ENCODE measurements around the gene PRDM16. TPM values are rescaled to one million over a fixed set of nuclear protein-coding genes. Genes with fewer than 3 reads are reported as not detected.

Gene PRDM16
- total and polyA plus RNA-seq, 4 donors: 5.0 to 80.7 (median 41.5) TPM

DNA sequence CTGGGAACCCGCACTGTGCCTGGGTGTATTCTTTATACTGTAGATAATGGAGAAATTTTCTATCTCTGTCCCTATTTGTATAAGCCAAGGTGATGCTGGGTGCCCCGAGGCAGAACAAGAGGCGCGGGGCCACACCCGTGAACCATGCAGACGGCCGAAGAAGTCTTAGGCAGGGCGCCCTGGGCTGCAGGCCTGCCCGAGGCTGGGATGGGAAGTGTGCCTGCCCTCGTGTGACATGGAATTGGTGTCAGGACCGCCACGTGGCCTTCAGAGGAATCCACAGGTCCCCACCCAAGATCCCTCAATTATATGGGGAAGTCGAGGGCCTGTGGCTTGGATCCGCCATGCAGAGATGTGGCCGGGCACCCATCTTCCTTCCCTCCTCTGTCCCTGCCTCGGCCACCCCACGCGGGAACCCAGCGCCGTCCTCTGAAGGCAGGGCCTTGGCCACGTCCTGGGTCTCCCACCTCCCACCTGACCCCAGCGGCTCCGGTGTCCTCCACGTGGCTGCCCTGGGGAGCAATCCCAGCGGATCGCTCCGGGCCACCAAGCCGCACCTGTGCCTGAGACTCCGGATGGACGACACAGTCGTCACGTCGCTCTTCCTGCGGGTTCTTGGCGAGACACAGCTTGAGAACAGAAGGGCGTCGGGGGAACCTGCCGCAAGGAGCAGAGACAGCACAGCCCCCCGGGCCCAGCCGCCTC is 365.6 kb downstream of the PRDM16 start:
- DNase-seq: peak in 1 of 2 donors; percentile 50
- Histone ChIP-seq H3K9me3 (ENCODE audit: control insufficient read depth, low read length) (no peaks in the 10 kb centered on the region), H3K4me1 (ENCODE audit: control insufficient read depth in 1 of 2, insufficient read depth in 2 of 2, low read length in 2 of 2) (no peaks in the 10 kb centered on the region), H3K27ac (ENCODE audit: low read depth in 1 of 2, low read length in 2 of 2) (no peak overlapping the region), H3K4me3 (ENCODE audit: low read length in 2 of 2) (no peak overlapping the region), H3K36me3 (ENCODE audit: control insufficient read depth in 1 of 2, insufficient read depth in 2 of 2, low read length in 1 of 2) (peaks cover 0 to 7% of the 10 kb centered on the region in 2 donors), H3K27me3 (ENCODE audit: control insufficient read depth in 1 of 2, insufficient read depth in 2 of 2, low read length in 1 of 2) (no peaks in the 10 kb centered on the region)
- 91% methylated on average over 40 of the region's 40 CpGs for WGBS, 2 donors
- ATAC-seq (ENCODE audit: low FRiP score): no peak
- intact Hi-C loops (cut with DNase I): no loop called here

DNA sequence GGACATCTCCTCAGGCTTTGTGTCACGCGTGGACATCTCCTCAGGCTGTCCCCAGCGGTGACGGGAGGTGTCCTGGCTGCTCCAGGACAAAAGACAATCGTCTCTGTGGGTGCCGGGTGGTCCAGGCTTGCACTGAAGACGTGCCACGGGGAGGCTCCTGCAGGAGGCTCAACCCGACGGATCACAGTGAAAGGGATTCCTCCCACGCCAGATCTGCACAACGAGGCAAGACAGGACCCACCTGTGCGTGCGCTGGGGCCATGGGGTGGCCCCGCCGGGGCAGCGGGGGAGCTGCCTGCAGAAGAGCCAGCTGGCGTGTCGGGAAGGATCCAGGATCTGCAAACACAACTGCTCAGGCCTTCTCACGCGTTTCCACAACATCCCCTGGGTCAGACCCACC is 366.7 kb downstream of the PRDM16 start:
- no peak overlapping the region for H3K27ac ChIP-seq (ENCODE audit: low read depth in 1 of 2, low read length in 2 of 2)
- H3K4me1 ChIP-seq (ENCODE audit: control insufficient read depth in 1 of 2, insufficient read depth in 2 of 2, low read length in 2 of 2): no peaks in the 10 kb centered on the region
- DNase-seq (peak in 1 of 2 donors; percentile 23), ATAC-seq (ENCODE audit: low FRiP score) (no peak)
- H3K36me3 ChIP-seq (ENCODE audit: control insufficient read depth in 1 of 2, insufficient read depth in 2 of 2, low read length in 1 of 2): peaks cover 0 to 7% of the 10 kb centered on the region in 2 donors
- intact Hi-C loops (cut with DNase I): no loop called here
- H3K27me3 ChIP-seq (ENCODE audit: control insufficient read depth in 1 of 2, insufficient read depth in 2 of 2, low read length in 1 of 2): no peaks in the 10 kb centered on the region
- WGBS, 2 donors: 90 to 93% methylated on average over 20 to 21 of the region's 21 CpGs
- no peaks in the 10 kb centered on the region for H3K9me3 ChIP-seq (ENCODE audit: control insufficient read depth, low read length)
- H3K4me3 ChIP-seq (ENCODE audit: low read length in 2 of 2): no peak overlapping the region

DNA sequence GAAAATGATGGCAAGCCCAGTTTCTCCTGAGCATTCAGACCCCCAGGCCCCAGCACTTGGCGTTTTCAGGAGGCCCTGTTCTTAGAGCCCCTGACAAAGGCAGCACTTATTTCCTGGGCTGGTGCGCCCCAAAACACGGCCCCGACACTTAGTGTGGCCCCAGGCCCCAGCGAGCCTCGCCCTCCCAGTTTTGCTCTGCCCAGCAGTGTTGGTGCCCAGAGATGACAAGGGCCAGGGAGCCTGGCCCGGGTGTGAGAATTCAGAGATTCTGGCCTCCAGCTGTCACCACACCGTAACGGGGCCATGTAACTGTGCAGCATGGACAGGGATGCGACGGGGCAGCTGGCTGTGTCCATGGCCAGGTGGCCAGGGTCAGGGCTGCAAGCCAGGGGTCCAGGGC is 367.4 kb downstream of the PRDM16 start:
- DNase-seq (peak in 1 of 2 donors; percentile 29), ATAC-seq (ENCODE audit: low FRiP score) (no peak)
- no peak overlapping the region for H3K27ac ChIP-seq (ENCODE audit: low read depth in 1 of 2, low read length in 2 of 2)
- no peaks in the 10 kb centered on the region for H3K9me3 ChIP-seq (ENCODE audit: control insufficient read depth, low read length)
- H3K4me1 ChIP-seq (ENCODE audit: control insufficient read depth in 1 of 2, insufficient read depth in 2 of 2, low read length in 2 of 2): no peaks in the 10 kb centered on the region
- no peak overlapping the region for H3K4me3 ChIP-seq (ENCODE audit: low read length in 2 of 2)
- intact Hi-C loops (cut with DNase I): no loop called here
- 95 to 98% methylated on average over 11 of the region's 11 CpGs for WGBS, 2 donors
- peaks cover 0 to 4% of the 10 kb centered on the region in 2 donors for H3K36me3 ChIP-seq (ENCODE audit: control insufficient read depth in 1 of 2, insufficient read depth in 2 of 2, low read length in 1 of 2)
- H3K27me3 ChIP-seq (ENCODE audit: control insufficient read depth in 1 of 2, insufficient read depth in 2 of 2, low read length in 1 of 2): no peaks in the 10 kb centered on the region

DNA sequence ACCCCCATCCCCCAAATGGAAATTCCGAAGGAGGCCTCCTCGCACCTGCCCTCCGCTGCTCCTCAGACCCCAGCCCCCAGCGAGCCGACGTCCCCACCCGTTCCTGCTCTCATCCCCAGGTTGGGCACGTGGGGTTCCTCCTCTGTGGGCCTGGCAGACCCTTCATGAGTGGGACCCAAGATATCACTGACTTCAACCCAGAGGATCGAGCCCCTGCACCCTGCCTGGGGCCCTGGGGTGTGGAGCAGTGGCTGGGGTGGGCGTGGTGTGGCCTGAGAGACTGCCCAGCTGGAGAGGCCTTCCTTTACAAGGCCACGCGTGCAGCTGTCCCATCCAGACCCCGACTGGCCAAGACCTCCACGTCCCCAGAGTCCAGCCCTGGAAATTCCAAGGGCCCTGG is 367.9 kb downstream of the PRDM16 start:
- Histone ChIP-seq H3K4me3 (ENCODE audit: low read length in 2 of 2) (no peak overlapping the region), H3K4me1 (ENCODE audit: control insufficient read depth in 1 of 2, insufficient read depth in 2 of 2, low read length in 2 of 2) (no peaks in the 10 kb centered on the region), H3K27me3 (ENCODE audit: control insufficient read depth in 1 of 2, insufficient read depth in 2 of 2, low read length in 1 of 2) (no peaks in the 10 kb centered on the region), H3K9me3 (ENCODE audit: control insufficient read depth, low read length) (no peaks in the 10 kb centered on the region), H3K36me3 (ENCODE audit: control insufficient read depth in 1 of 2, insufficient read depth in 2 of 2, low read length in 1 of 2) (peaks cover 0 to 4% of the 10 kb centered on the region in 2 donors), H3K27ac (ENCODE audit: low read depth in 1 of 2, low read length in 2 of 2) (no peak overlapping the region)
- DNase-seq: peak in 1 of 2 donors; percentile 33
- ATAC-seq (ENCODE audit: low FRiP score): no peak
- intact Hi-C loops (cut with DNase I): no loop called here
- whole genome bisulfite sequencing, 2 donors: 91% methylated on average over 14 of the region's 14 CpGs

DNA sequence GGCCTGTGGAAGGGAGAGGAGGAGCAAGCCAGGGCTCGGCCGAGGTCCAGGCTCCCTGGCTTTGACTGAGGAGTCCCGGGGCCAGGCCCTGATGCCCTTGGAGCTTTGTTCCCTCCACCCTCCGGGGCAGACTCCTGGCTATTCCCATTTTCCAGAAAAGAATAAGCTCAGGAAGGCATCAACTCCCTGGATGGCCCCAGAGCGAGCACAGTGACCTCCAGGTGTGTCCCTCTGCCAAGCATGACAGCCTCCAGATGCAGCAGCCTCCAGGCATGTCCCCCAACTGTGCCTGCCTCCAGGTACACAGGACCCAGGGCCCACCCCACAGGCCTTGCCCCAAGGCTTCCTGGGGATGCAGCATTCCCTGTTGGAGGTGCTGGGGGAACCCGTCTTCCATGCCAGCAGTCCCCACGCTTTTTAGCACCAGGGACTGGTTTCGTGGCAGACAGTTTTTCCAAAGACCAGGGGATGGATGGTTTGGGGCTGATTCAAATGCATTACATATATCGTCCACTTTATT is 369.7 kb downstream of the PRDM16 start:
- 59 to 60% methylated on average over 9 of the region's 9 CpGs for WGBS, 2 donors
- intact Hi-C loops (cut with DNase I): no loop called here
- peak in 1 of 2 donors; percentile 35 for DNase-seq
- Histone ChIP-seq H3K36me3 (ENCODE audit: control insufficient read depth in 1 of 2, insufficient read depth in 2 of 2, low read length in 1 of 2) (peaks cover 0 to 4% of the 10 kb centered on the region in 2 donors), H3K4me3 (ENCODE audit: low read length in 2 of 2) (no peak overlapping the region), H3K9me3 (ENCODE audit: control insufficient read depth, low read length) (no peaks in the 10 kb centered on the region), H3K27ac (ENCODE audit: low read depth in 1 of 2, low read length in 2 of 2) (no peak overlapping the region), H3K4me1 (ENCODE audit: control insufficient read depth in 1 of 2, insufficient read depth in 2 of 2, low read length in 2 of 2) (no peaks in the 10 kb centered on the region), H3K27me3 (ENCODE audit: control insufficient read depth in 1 of 2, insufficient read depth in 2 of 2, low read length in 1 of 2) (no peaks in the 10 kb centered on the region)
- no peak for ATAC-seq (ENCODE audit: low FRiP score)

DNA sequence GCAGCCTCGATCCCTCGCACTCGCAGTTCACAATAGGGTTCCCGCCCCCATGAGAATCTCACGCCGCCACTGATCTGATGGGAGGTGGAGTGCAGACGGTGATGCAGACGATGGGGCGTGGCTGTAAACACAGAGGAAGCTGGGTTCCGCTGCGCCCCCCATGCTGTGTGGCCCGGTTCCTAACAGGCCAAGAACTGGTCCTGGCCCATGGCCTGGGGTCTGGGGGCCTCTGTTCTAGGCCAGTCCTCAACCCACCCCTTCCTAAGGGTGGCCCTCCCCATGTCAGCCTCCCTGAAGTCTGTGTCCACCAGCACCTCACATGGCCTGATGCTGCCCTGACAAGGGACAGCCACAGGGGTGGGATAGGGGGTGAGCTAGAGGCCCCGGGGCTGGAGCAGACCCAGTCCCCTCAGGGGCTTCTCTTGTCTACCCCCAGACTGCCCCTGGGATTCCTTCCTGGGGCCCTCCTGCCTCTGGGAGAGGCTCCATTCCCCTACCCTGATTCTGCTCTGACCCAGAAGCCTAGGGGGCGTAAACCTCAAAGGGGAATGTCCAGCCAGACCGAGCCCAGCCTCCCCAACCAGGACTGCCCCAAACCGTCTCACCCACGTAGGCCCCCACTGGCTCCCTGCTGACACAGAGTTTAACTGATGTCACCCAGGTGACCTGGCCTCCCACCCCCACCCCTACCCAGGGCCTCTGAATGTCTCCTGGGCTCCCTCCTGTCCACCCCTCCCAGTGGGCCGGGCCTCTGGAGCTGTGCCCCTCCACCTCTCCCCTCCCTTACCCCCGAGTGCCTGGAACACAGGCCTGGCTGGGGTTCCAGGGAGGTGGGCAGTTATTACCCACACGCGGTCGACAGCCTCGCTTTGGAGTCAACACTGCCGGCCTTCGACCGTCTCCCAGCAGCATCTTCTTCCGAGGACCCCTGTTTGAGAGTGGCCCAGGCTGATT is 370.6 kb downstream of the PRDM16 start:
- ATAC-seq (ENCODE audit: low FRiP score) (no peak), DNase-seq (peak in 1 of 2 donors; percentile 47)
- Histone ChIP-seq H3K27me3 (ENCODE audit: control insufficient read depth in 1 of 2, insufficient read depth in 2 of 2, low read length in 1 of 2) (no peaks in the 10 kb centered on the region), H3K36me3 (ENCODE audit: control insufficient read depth in 1 of 2, insufficient read depth in 2 of 2, low read length in 1 of 2) (peaks cover 0 to 2% of the 10 kb centered on the region in 2 donors), H3K4me3 (ENCODE audit: low read length in 2 of 2) (no peak overlapping the region), H3K4me1 (ENCODE audit: control insufficient read depth in 1 of 2, insufficient read depth in 2 of 2, low read length in 2 of 2) (no peaks in the 10 kb centered on the region), H3K9me3 (ENCODE audit: control insufficient read depth, low read length) (no peaks in the 10 kb centered on the region), H3K27ac (ENCODE audit: low read depth in 1 of 2, low read length in 2 of 2) (no peak overlapping the region)
- intact Hi-C loops (cut with DNase I): no loop called here
- WGBS, 2 donors: 48 to 51% methylated on average over 27 of the region's 27 CpGs

DNA sequence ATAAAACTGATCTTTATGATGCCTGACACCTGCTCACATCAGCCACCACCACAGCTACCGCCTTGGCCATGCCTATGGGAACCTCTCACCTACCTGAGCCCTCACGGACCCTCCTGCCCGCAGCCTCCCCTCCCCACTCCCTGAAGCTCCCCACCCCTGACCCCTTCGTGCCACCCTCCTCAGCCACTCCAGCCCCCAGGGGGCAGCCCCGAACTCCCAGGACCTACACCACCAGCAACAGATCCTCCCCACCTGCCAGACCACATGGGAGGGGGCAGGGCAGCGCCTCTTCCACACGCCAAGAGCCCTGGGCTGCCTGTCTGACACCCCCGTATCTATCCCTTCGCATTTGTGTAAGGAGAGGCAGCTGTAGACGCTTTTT is 371.3 kb downstream of the PRDM16 start:
- Histone ChIP-seq H3K9me3 (ENCODE audit: control insufficient read depth, low read length) (no peaks in the 10 kb centered on the region), H3K4me3 (ENCODE audit: low read length in 2 of 2) (no peak overlapping the region), H3K36me3 (ENCODE audit: control insufficient read depth in 1 of 2, insufficient read depth in 2 of 2, low read length in 1 of 2) (no peaks in the 10 kb centered on the region), H3K4me1 (ENCODE audit: control insufficient read depth in 1 of 2, insufficient read depth in 2 of 2, low read length in 2 of 2) (no peaks in the 10 kb centered on the region), H3K27me3 (ENCODE audit: control insufficient read depth in 1 of 2, insufficient read depth in 2 of 2, low read length in 1 of 2) (no peaks in the 10 kb centered on the region), H3K27ac (ENCODE audit: low read depth in 1 of 2, low read length in 2 of 2) (no peak overlapping the region)
- 55 to 64% methylated on average over 10 of the region's 10 CpGs for WGBS, 2 donors
- ATAC-seq (ENCODE audit: low FRiP score): no peak
- DNase-seq: peak in 1 of 2 donors; percentile 43
- intact Hi-C loops (cut with DNase I): no loop called here

DNA sequence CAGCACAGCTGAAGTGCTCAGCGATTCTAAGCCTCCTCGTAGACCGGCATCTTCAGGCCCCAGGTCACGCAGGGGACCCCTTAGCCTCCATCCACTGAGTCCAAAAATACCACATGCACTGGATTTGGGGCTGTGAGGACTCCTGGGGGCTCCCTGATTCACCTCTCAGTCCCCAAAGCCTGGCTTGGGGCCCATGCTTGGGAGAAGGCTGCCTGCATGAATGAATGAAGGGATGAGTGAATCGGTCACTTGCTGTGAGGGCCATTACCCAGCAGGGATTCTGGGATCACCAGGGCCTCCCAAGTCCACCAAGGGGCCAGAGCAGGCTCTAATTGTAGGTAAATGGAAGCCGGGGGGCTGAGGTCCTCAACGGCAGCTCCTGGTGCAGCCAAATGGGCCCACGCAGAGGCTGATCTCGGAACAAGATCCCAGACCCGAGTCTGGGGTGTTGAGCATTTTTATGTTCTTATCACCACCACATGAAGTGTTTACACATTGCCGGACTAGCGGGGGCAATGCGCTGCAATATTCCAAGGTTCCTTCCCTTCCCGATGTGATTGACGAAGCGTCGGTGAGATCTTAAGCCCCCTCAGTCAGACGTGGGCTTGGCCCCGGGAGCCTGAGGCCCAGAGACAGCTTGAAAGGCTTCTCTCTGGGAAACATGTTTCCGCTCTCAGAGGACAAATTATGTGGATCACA is 371.9 kb downstream of the PRDM16 start:
- DNase-seq (peak in 1 of 2 donors; percentile 24), ATAC-seq (ENCODE audit: low FRiP score) (no peak)
- Histone ChIP-seq H3K9me3 (ENCODE audit: control insufficient read depth, low read length) (no peaks in the 10 kb centered on the region), H3K4me1 (ENCODE audit: control insufficient read depth in 1 of 2, insufficient read depth in 2 of 2, low read length in 2 of 2) (no peaks in the 10 kb centered on the region), H3K27ac (ENCODE audit: low read depth in 1 of 2, low read length in 2 of 2) (no peak overlapping the region), H3K27me3 (ENCODE audit: control insufficient read depth in 1 of 2, insufficient read depth in 2 of 2, low read length in 1 of 2) (no peaks in the 10 kb centered on the region), H3K36me3 (ENCODE audit: control insufficient read depth in 1 of 2, insufficient read depth in 2 of 2, low read length in 1 of 2) (no peaks in the 10 kb centered on the region), H3K4me3 (ENCODE audit: low read length in 2 of 2) (no peak overlapping the region)
- intact Hi-C loops (cut with DNase I): no loop called here
- 69 to 73% methylated on average over 20 of the region's 20 CpGs for WGBS, 2 donors

Data from aorta (tissue), 5 donors.